T-helper 17 cell (primary cell): ENCODE data around the gene DHRS7. TPM values are rescaled to one million over a fixed set of nuclear protein-coding genes. Genes with fewer than 3 reads are reported as not detected.

Source experiments
- ATAC-seq: fragments of 150-1000 bp; cut with Tn5 transposase; 2 replicates; pipeline ENCODE4 v1.10.0; 2021; ENCODE audit warnings: mild to moderate bottlenecking, moderate library complexity
- DNase-seq, 3 donors: peaks; one replicate each; pipeline versions ENCODE4 v3.0.0 to v3.0.0-alpha.2; 2020 to 2021
- H3K9me3 ChIP-seq: one replicate; pipeline ENCODE4 v1.7.0; 2013; ENCODE audit warnings: low read length, mild to moderate bottlenecking; ENCODE audit not compliant: control insufficient read depth, poor library complexity, severe bottlenecking
- H3K27ac Mint-ChIP-seq: one replicate; pipeline ENCODE4 v1.8.0; 2022; ENCODE audit warnings: mild to moderate bottlenecking, moderate library complexity, mixed read lengths
- H3K27me3 Mint-ChIP-seq: one replicate; pipeline ENCODE4 v1.8.0; 2022; ENCODE audit warnings: mixed read lengths
- H3K36me3 Mint-ChIP-seq: one replicate; pipeline ENCODE4 v1.8.0; 2022; ENCODE audit warnings: low read depth, mixed read lengths
- H3K4me1 Mint-ChIP-seq: one replicate; pipeline ENCODE4 v1.8.0; 2022; ENCODE audit warnings: mild to moderate bottlenecking, mixed read lengths
- H3K4me3 Mint-ChIP-seq: one replicate; pipeline ENCODE4 v1.8.0; 2022; ENCODE audit warnings: mild to moderate bottlenecking, moderate library complexity, mixed read lengths
- total RNA-seq, 4 donors: library from RNA in 2 of 4; stranded (reverse) in 2 of 4; gene quantifications; one replicate each; pipeline ENCODE4 v1.2.3 and lab custom pipeline; 2022 to 2026

DHRS7 gene
- total RNA-seq, 2 donors from 2014 or later, result 44.8 to 48.0 TPM

DNA sequence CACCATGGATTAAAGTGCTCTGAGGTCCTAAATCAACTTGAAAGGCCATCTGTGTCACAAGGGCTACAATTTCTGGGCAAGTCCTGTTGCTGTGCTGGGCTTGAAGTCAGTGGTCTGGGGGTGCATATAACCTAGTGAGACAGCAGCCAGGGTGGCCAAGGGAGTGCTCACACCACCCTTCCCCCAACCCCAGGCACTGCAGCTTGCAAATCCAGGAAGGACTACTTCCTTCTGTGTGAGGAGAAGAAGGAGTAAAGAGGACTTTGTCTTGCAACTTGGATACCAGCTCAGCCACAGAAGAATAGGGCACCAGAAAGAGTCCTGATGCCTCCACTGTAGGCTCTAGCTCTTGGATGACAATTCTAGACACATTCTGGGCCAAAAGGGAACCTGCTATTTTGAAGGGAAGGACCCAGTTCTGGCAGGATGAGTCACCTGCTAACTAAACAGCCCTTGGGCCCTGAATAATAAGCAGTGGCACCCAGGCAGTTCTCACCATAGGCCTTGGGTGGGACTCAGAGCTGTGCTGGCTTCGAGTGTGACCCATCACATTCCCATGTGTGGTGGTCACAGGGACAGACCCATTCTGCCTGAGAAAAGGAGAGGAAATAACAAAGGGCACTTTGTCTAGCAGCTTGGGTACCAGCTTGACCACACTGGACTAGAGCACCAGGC, 32.6 kb upstream of the DHRS7 start:
- DNase-seq (no peak), ATAC-seq (no peak)
- no peaks in the 10 kb centered on the region for H3K36me3 Mint-ChIP-seq
- H3K27me3 Mint-ChIP-seq, result peaks cover 35% of the 10 kb centered on the region
- H3K4me3 Mint-ChIP-seq, result no peak overlapping the region
- peaks cover 3% of the 10 kb centered on the region for H3K4me1 Mint-ChIP-seq
- H3K9me3 ChIP-seq, result no peaks in the 10 kb centered on the region
- no peak overlapping the region for H3K27ac Mint-ChIP-seq

DNA sequence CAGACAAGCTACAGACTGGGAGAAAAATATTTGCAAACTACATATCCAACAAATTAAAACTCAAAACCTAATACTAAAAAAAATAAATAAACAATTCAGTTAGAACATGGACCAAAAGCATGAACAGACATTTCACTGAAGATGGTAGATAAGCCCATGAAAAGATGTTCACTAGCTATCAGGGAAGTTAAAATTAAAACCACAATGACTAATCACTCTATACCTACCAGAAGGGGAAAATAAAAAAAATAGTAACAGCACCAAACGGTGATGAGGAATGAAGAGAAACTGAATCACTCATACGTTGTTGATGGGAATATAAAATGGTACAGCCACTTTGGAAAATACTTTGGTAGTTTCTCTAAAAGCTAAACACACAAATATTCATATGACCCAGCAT, 31.1 kb upstream of the DHRS7 start:
- no peaks in the 10 kb centered on the region for H3K9me3 ChIP-seq
- H3K36me3 Mint-ChIP-seq, result no peaks in the 10 kb centered on the region
- H3K27ac Mint-ChIP-seq, result no peak overlapping the region
- no peak overlapping the region for H3K4me3 Mint-ChIP-seq
- DNase-seq (no peak), ATAC-seq (peak; percentile 36)
- peaks cover 3% of the 10 kb centered on the region for H3K4me1 Mint-ChIP-seq
- peaks cover 35% of the 10 kb centered on the region for H3K27me3 Mint-ChIP-seq

DNA sequence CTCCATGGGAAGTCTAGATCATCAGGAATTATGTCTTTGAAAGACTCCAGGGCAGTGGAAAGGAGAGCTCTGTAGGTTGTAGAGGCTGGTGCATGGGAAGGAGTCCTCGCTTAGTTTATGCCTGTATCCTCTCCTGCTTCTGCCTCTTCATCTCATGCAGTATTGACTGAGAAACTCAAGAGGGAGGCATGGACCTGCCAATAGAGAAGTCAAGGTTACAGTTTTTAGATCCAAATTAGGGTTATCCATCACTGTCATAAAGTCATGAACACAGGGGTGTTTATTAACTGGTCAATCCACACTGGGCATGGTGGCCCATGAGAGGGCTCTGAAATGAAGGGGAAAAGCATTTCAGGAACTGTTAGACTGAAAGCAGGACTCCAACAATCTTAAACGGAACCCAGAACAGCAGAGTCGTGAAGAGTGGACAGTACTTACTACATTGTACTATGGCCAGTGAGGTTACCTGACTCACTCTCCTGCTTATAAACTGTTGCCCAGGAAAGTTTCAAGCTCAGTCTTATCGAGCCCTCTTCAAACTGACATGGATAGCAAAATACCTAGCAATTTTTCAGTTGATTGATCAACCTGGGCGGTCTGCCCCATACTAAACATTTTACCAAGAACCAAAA, 30.1 kb upstream of the DHRS7 start:
- H3K27ac Mint-ChIP-seq, result no peak overlapping the region
- H3K4me1 Mint-ChIP-seq, result peaks cover 3% of the 10 kb centered on the region
- no peak overlapping the region for H3K4me3 Mint-ChIP-seq
- no peak for DNase-seq
- H3K27me3 Mint-ChIP-seq, result peaks cover 35% of the 10 kb centered on the region
- peak; percentile 41 for ATAC-seq
- no peaks in the 10 kb centered on the region for H3K36me3 Mint-ChIP-seq
- H3K9me3 ChIP-seq, result no peaks in the 10 kb centered on the region

- Mint-ChIP-seq H3K4me1 (no peaks in the 10 kb centered on the region), H3K36me3 (no peaks in the 10 kb centered on the region), H3K4me3 (no peak overlapping the region), H3K27me3 (peaks cover 21% of the 10 kb centered on the region), H3K27ac (peak overlapping the region; percentile 59)
- H3K9me3 ChIP-seq, result no peaks in the 10 kb centered on the region
- ATAC-seq (no peak), DNase-seq (no peak)
Measured at GRCh38 chr14:60189923-60190840, 25.0 kb upstream of the DHRS7 start.

- no peaks in the 10 kb centered on the region for H3K36me3 Mint-ChIP-seq
- H3K9me3 ChIP-seq, result no peaks in the 10 kb centered on the region
- no peak overlapping the region for H3K27ac Mint-ChIP-seq
- ATAC-seq (no peak), DNase-seq (no peak)
- H3K4me3 Mint-ChIP-seq, result no peak overlapping the region
- H3K27me3 Mint-ChIP-seq, result peaks cover 14% of the 10 kb centered on the region
- H3K4me1 Mint-ChIP-seq, result peaks cover 3% of the 10 kb centered on the region
Measured at GRCh38 chr14:60188696-60189095, 23.5 kb upstream of the DHRS7 start.

- Mint-ChIP-seq H3K36me3 (no peaks in the 10 kb centered on the region), H3K27me3 (peaks cover 8% of the 10 kb centered on the region), H3K4me3 (no peak overlapping the region), H3K27ac (no peak overlapping the region), H3K4me1 (peaks cover 3% of the 10 kb centered on the region)
- no peak for DNase-seq
- H3K9me3 ChIP-seq, result no peaks in the 10 kb centered on the region
- ATAC-seq, result no peak
Measured at GRCh38 chr14:60188115-60188514, 22.9 kb upstream of the DHRS7 start.

GRCh38 chr14:60184905-60185555, 19.8 kb upstream of the DHRS7 start:
- H3K27ac Mint-ChIP-seq, result no peak overlapping the region

GRCh38 chr14:60184146-60184904, 19.1 kb upstream of the DHRS7 start:
- peak overlapping the region; percentile 79 for H3K4me3 Mint-ChIP-seq
- no peaks in the 10 kb centered on the region for H3K36me3 Mint-ChIP-seq
- no peak for DNase-seq

More at GRCh38 chr14:60184905-60185555, 19.8 kb upstream of the DHRS7 start:
- Mint-ChIP-seq H3K4me1 (peaks cover 3% of the 10 kb centered on the region), H3K27me3 (peaks cover 6% of the 10 kb centered on the region), H3K4me3 (no peak overlapping the region), H3K36me3 (no peaks in the 10 kb centered on the region)
- no peak for DNase-seq
- no peak for ATAC-seq
- no peaks in the 10 kb centered on the region for H3K9me3 ChIP-seq

GRCh38 chr14:60183741-60184140, 18.5 kb upstream of the DHRS7 start:
- no peaks in the 10 kb centered on the region for H3K36me3 Mint-ChIP-seq
- peaks cover 6% of the 10 kb centered on the region for H3K27me3 Mint-ChIP-seq
- peaks cover 3% of the 10 kb centered on the region for H3K4me1 Mint-ChIP-seq
- H3K4me3 Mint-ChIP-seq, result peak overlapping the region; percentile 79
- ATAC-seq, result peak; percentile 53
- H3K27ac Mint-ChIP-seq, result peak overlapping the region; percentile 91
- no peak for DNase-seq
- H3K9me3 ChIP-seq, result no peaks in the 10 kb centered on the region

More at GRCh38 chr14:60184146-60184904, 19.1 kb upstream of the DHRS7 start:
- Mint-ChIP-seq H3K27ac (peak overlapping the region; percentile 91), H3K27me3 (peaks cover 6% of the 10 kb centered on the region), H3K4me1 (peaks cover 3% of the 10 kb centered on the region)
- peak; percentile 79 for ATAC-seq
- H3K9me3 ChIP-seq, result no peaks in the 10 kb centered on the region

GRCh38 chr14:60183138-60183537, 17.9 kb upstream of the DHRS7 start:
- no peaks in the 10 kb centered on the region for H3K9me3 ChIP-seq
- DNase-seq, result no peak
- Mint-ChIP-seq H3K27ac (no peak overlapping the region), H3K36me3 (no peaks in the 10 kb centered on the region), H3K4me3 (no peak overlapping the region), H3K4me1 (peaks cover 3% of the 10 kb centered on the region), H3K27me3 (peaks cover 6% of the 10 kb centered on the region)
- no peak for ATAC-seq

DNA sequence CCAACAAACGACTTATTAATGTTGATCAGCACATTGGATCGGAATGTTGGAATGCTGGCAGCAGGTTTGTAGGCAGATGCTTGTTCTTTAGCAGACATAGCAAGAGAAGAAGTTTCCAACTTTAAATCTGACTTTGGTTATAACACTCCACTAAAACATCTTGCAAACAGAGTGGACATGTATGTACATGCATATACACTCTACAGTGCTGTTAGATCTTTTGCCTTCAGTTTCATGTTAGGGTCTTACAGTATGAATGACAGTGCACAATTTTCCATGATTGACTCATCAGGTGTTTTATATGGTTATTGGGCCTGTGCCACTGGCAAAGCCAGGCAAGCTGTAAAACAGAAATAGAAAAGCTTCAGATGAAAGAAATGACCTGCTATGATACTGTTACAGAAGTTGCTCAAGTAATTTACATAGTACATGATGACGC, 14.3 kb upstream of the DHRS7 start:
- H3K9me3 ChIP-seq, result no peaks in the 10 kb centered on the region
- Mint-ChIP-seq H3K4me3 (no peak overlapping the region), H3K36me3 (no peaks in the 10 kb centered on the region), H3K27ac (no peak overlapping the region), H3K4me1 (peaks cover 3% of the 10 kb centered on the region), H3K27me3 (peaks cover 12% of the 10 kb centered on the region)
- no peak for ATAC-seq
- DNase-seq, result no peak

GRCh38 chr14:60178820-60179219, 13.6 kb upstream of the DHRS7 start:
- Mint-ChIP-seq H3K4me3 (no peak overlapping the region), H3K27me3 (peaks cover 16% of the 10 kb centered on the region), H3K4me1 (peaks cover 4% of the 10 kb centered on the region)

More at GRCh38 chr14:60178820-60179219, 13.6 kb upstream of the DHRS7 start:
- ATAC-seq, result no peak
- DNase-seq, result no peak
- no peak overlapping the region for H3K27ac Mint-ChIP-seq
- no peaks in the 10 kb centered on the region for H3K36me3 Mint-ChIP-seq
- no peaks in the 10 kb centered on the region for H3K9me3 ChIP-seq
